GM12891 (cell line): ENCODE data around the gene CABLES1.

Experiments used
- POLR2A ChIP-seq: IDR thresholded peaks from 2 replicates; pipeline ENCODE4 v1.6.1; 2011; ENCODE audit warnings: low read depth, low read length, control low read depth
- POLR2AphosphoS5 ChIP-seq: IDR thresholded peaks from 2 replicates; pipeline ENCODE4 v1.6.1; 2011; ENCODE audit warnings: low read depth, low read length, control low read depth
- SPI1 ChIP-seq: IDR thresholded peaks from 2 replicates; pipeline ENCODE4 v1.6.1; 2011; ENCODE audit warnings: low read depth, low read length, control low read depth

GRCh38 chr18:23208600-23208999 is 73.3 kb downstream of the CABLES1 start:
- no peak for TF ChIP-seq POLR2A
- no peak for TF ChIP-seq POLR2AphosphoS5
- TF ChIP-seq SPI1: no peak
